OCI-M2 (cell line): ENCODE results near the gene BEST2.

Experiments used
- DNase-seq: peaks from one replicate; lab custom pipeline; 2025; ENCODE audit not compliant: unreplicated experiment; lab: John Stamatoyannopoulos, UW

Gene BEST2

GRCh38 chr19:12785431-12786031 lies 33.9 kb downstream of the BEST2 start:
- no peak for DNase-seq

- no peak for DNase-seq
Measured at GRCh38 chr19:12786141-12786870, 34.7 kb downstream of the BEST2 start.

GRCh38 chr19:12786952-12787351 lies 35.4 kb downstream of the BEST2 start:
- no peak for DNase-seq

DNA sequence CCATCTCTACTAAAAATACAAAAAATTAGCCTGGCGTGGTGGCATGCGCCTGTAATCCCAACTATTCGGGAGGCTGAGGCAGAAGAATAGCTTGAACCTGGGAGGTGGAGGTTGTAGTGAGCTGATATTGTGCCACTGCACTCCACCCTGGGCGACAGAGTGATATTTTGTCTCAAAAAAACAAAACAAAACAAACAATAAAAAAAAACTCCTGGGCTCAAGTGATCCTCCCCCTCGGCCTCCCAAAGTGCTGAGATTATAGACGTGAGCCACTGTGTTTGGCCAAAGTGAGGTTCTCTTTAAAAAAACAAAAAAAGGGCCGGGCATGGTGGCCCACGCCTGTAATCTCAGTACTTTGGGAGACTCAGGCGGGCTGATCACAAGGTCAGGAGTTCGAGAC lies 35.9 kb downstream of the BEST2 start:
- no peak for DNase-seq

GRCh38 chr19:12788042-12788681 lies 36.6 kb downstream of the BEST2 start:
- no peak for DNase-seq

- DNase-seq = no peak
Measured at GRCh38 chr19:12788682-12789097, 37.1 kb downstream of the BEST2 start.

DNA sequence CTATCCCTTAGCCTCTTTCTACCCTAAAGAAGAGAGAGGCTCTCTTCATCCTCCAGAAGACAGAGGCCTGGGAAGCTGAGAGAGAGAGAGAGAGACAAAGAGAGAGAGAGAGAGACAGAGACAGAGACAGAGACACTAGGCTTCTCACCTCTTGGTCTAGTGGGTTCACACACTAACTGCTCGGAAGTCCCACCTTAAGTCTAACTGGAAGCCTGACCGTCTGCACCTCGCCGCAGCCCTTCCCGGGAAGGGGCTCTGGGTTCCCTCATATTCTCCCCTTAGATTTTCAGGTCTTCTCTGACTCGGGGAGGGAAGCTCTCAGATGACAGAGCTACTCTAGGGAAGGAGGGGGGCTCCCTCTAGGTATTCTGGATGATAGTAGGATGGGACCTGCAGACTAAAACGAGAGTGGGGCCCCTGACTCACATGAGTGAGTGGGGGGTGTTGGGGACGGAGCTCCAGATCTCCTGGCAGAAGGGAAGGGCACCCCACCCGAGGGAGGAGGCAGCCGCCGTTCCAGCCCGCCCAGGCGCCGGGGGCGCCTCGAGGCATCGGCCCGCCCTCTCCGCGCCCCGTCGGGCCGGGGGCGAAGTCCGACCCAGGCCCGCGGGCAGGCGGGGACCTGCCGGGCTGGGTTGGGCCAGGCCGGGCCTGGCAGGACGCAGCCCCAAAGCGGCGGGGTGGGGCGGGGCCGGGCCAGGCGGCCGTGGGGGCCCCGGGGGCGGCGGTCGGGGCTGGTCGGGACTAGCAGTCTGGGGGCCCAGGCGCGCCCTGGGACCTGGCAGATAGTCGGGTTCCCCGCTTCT lies 37.7 kb downstream of the BEST2 start:
- no peak for DNase-seq

DNA sequence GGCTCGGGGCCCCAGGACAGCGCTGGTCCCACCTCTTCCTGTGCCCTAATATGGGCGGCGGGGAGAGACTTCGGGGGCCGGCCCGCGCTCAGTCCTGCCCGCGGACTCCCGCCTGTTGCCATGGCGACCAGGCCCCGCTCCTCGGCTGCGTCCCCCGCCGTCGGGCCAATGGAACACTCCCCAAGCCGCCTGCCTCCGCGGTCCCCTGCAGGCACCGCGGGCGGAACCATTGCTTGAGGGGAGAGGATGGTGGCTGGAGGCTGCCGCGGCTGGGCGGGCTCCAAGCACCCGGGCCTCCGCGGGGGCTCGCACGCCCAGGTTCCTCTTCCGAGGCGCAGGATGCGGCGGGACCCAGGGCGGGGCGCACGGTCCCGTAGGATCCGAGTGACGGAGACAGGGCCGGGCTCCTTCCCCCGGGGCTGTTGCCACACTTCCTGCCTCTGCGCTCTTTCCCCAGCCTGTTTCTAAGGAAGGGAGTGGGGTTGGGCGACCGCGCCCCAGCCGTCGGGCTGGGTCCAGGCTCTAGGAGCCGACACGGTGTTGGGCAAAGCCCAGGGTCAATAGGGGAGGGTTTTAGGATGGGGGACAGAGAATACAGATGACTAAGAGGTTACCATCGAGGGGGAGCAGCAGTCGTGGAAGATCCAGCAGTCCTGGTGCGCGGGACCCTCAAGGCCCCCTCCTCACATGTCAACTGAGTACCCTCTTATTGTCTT lies 38.5 kb downstream of the BEST2 start:
- no peak for DNase-seq

DNA sequence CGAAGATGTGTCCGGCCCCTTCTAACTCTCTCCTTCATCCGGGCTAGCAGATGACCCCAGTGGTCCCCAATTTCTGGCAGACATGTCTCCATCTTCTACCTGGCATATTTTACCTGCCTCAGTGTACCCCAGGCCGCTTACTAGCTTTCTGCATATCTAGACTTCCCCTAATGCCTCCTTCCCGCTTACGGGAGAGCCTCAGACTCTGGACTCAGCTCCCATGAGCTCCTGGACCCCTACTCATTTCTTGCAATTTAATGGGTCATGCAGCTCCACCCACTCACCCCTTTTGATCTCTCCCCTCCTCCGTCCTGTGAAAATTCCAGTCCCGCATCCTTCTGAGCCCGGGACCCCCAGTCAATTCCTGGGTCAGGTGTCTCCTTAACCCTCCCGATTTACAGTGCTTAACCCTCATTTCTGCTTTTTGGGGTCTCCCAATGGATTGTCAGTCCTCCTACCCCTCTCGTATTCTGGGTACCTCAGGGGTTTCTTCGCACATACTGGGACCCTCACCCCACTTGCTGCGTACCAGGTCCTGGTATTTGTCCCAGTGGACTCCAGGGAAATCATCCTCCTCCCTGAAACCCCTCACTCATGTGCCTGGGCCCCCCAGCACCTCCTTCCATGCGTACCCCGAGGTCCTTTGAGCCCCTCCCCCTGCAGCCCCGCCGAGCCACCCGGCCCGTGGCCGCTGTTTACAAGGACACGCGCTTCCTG lies 39.2 kb downstream of the BEST2 start:
- DNase-seq = no peak

GRCh38 chr19:12791345-12792050 lies 39.9 kb downstream of the BEST2 start, which contains the start of gene JUNB:
Gene JUNB, plus strand, starts transcription at chr19:12791486. Its CDS starts 286 bp downstream, at chr19:12791772.
- no peak for DNase-seq

GRCh38 chr19:12792051-12792852 lies 40.7 kb downstream of the BEST2 start:
- no peak for DNase-seq

- no peak for DNase-seq
Measured at GRCh38 chr19:12792853-12793289, 41.3 kb downstream of the BEST2 start.

DNA sequence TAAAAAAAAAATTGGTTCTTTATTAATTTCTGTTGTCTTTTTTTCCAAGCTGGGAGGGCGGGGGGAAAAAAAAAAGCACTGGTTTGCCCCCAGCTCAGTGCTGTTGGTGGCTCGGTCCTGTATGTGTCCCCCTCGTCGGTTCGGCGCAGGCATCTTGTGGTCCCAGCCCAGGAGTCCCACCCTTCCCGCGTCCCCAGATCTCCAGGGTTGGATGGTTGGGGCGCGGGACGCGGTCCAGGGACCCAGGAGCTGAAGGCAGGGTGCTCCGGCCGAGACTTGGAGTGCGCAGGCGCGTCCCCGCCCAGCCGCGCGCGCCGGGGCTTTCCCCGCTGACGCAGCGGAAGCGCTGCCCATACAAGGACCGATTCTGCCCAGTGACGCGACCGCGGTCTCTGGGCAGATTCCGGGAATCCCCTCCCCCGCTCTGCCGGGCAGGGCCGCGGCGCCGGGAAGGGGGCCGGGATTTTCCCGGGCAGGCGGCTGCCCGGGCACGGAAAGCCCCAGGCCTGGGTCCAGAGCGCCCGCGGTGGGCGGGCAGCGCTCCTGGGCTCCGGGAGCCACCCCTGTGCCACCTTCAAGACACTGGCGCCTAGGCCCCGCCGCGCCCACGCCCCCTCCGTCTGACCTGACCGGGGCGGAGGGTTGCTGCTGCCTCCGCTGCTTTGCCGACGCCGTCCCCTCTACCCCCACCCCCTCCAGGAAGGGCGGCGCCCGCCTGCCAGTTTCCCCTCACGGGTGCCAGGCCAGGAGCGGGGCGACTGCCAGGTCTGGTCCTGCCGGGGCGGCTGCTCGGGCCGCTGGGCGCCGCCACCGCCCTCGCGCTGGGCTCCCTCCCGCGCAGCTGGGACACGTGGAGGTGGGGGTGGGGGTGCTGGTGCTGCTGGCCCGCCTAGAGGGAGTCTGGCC lies 42.0 kb downstream of the BEST2 start:
- DNase-seq = no peak

GRCh38 chr19:12794196-12794941 lies 42.8 kb downstream of the BEST2 start:
- DNase-seq = no peak

DNA sequence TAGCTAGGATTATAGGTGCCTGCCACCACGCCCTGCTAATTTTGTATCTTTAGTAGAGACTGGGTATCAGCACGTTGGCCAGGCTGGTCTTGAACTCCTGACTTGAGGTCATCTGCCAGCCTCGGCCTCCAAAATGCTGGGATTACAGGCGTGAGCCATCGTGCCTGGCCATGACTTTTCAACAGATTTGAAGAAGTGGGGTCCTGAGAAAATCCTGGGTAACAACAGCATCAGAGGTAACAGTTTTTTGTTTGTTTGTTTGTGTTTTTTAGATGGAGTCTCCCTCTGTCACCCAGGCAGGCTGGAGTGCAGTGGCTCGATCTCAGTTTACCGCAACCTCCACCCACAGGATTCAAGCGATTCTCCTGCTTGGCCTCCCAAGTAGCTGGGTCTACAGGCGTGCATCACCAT lies 43.4 kb downstream of the BEST2 start:
- DNase-seq = no peak

- no peak for DNase-seq
Measured at GRCh38 chr19:12796146-12797071, 44.8 kb downstream of the BEST2 start.
